Esophagus squamous epithelium (tissue), 4 donors: ENCODE measurements around the gene UBE2I.

Experiments used
- POLR2A ChIP-seq, 4 donors: fragments of 450-650 bp; IDR thresholded peaks; one replicate each; pipeline ENCODE4 v1.6.1; 2017; ENCODE audit warnings: antibody characterized with exemption in 4 of 4, mild to moderate bottlenecking in 4 of 4, moderate library complexity in 3 of 4
- TF ChIP-seq, protein P1 (sequence below), 6 experiments: fragments of 450-650 bp in 4 of 6; fragments of 200-600 bp in 2 of 6; sonication (generic) in 2 of 6; IDR thresholded peaks; one replicate each; pipeline ENCODE4 v1.5.1; 2016 to 2019; ENCODE audit warnings: antibody characterized with exemption in 6 of 6, mild to moderate bottlenecking in 4 of 6, moderate library complexity in 4 of 6

GRCh38 chr16:1310832-1311200, 1.4 kb downstream of the UBE2I start:
- TF ChIP-seq, protein P1, sequence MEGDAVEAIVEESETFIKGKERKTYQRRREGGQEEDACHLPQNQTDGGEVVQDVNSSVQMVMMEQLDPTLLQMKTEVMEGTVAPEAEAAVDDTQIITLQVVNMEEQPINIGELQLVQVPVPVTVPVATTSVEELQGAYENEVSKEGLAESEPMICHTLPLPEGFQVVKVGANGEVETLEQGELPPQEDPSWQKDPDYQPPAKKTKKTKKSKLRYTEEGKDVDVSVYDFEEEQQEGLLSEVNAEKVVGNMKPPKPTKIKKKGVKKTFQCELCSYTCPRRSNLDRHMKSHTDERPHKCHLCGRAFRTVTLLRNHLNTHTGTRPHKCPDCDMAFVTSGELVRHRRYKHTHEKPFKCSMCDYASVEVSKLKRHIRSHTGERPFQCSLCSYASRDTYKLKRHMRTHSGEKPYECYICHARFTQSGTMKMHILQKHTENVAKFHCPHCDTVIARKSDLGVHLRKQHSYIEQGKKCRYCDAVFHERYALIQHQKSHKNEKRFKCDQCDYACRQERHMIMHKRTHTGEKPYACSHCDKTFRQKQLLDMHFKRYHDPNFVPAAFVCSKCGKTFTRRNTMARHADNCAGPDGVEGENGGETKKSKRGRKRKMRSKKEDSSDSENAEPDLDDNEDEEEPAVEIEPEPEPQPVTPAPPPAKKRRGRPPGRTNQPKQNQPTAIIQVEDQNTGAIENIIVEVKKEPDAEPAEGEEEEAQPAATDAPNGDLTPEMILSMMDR (IDR thresholded peaks at IDR 0.05), result no peak
- no peak for TF ChIP-seq POLR2A (IDR thresholded peaks at IDR 0.05)
